ENCODE results near the gene SNAPC5. TPM values are rescaled to one million over a fixed set of nuclear protein-coding genes. Genes with fewer than 3 reads are reported as not detected.

SNAPC5 gene
- total and polyA plus RNA-seq, 2 of the 13 experiments (the other 11 are each of a cell fraction or from before 2014, with no cell fraction given): 14.8 to 36.2 TPM

- TF ChIP-seq ZNF597 (CRISPR knock-in tag; IDR thresholded peaks at IDR 0.05) (no peak), ZNF639 (CRISPR knock-in tag; conservative IDR thresholded peaks at IDR 0.05) (peak; percentile 46), ZNF615 (CRISPR knock-in tag; IDR thresholded peaks at IDR 0.05; ENCODE audit: borderline replicate concordance) (no peak), NFIB (CRISPR knock-in tag; IDR thresholded peaks at IDR 0.05; ENCODE audit: borderline replicate concordance) (no peak), ARID5B (CRISPR knock-in tag; IDR thresholded peaks at IDR 0.05) (no peak; the same call in 1 of the 2 replicates), ZBTB3 (CRISPR knock-in tag; IDR thresholded peaks at IDR 0.05; ENCODE audit: borderline replicate concordance, low read depth) (no peak), YEATS4 (CRISPR knock-in tag; IDR thresholded peaks at IDR 0.05; ENCODE audit: borderline replicate concordance) (peak; percentile 96), SSRP1 (CRISPR knock-in tag; IDR thresholded peaks at IDR 0.05) (no peak), KDM6A (CRISPR knock-in tag; IDR thresholded peaks at IDR 0.05; ENCODE audit: low read depth) (no peak), ZMYM2 (CRISPR knock-in tag; IDR thresholded peaks at IDR 0.05) (no peak), ZFP82 (CRISPR knock-in tag; IDR thresholded peaks at IDR 0.05; ENCODE audit: borderline replicate concordance) (no peak), MBNL3 (CRISPR knock-in tag; conservative IDR thresholded peaks at IDR 0.05) (no peak), TOPORS (CRISPR knock-in tag; IDR thresholded peaks at IDR 0.05) (0 out of 2 replicates have a peak, but pooled peaks have one; percentile 14), DR1 (CRISPR knock-in tag; IDR thresholded peaks at IDR 0.05) (no peak), MAX (IDR thresholded peaks at IDR 0.05) (peak; percentile 81), MXD4 (CRISPR knock-in tag; IDR thresholded peaks at IDR 0.05) (peak; percentile 45; the same call in 1 of the 2 replicates), ZNF574 (CRISPR knock-in tag; IDR thresholded peaks at IDR 0.05) (peak; percentile 69), NFYB (CRISPR knock-in tag; IDR thresholded peaks at IDR 0.05) (no peak; the same call in 1 of the 2 replicates), ZNF260 (CRISPR knock-in tag; IDR thresholded peaks at IDR 0.05; ENCODE audit: borderline replicate concordance, low read depth) (no peak)
Observed at GRCh38 chr15:66504563-66505429, 7.2 kb upstream of the SNAPC5 start, which contains the start of the genes RPL4 and ZWILCH (continued).

All from HepG2 (cell line).